Hematopoietic multipotent progenitor cell treated with erythropoietin and hydrocortisone succinate and interleukin-3 and kit ligand, for 4 days (in vitro differentiated cells): ENCODE data around the gene CXCL9.
"Not testable (repeated sequence)": the region's sequence is repeated elsewhere in the genome, so short reads cannot be mapped to it uniquely, and the experiment has no call there.

Source experiments
- DNase-seq: peaks from one replicate; pipeline ENCODE4 v3.0.0-alpha.2; 2015

Gene CXCL9

GRCh38 chr4:76011700-76012387, 4.5 kb upstream of the CXCL9 start:
- no peak for DNase-seq

- no peak for DNase-seq
These were observed 3.8 kb upstream of the CXCL9 start for GRCh38 chr4:76011018-76011670.

DNA sequence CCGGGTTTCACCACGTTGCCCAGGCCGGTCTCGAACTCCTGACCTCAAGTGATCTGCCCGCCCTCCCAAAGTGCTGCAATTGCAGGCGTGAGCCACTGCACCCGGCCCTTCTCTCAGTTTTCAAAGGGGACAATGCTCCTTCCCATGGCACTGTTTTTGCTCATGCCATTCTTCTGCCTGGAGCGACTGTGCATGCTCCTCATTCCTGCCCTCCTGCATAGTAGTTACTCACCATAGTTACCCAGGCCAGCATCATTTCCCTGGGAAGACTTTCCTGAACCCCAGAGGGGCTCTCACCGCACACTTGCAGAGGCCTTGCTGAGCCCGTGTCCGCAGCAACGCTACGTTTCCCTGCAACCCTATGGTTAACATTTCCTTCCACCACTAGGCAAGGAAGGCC, 3.3 kb upstream of the CXCL9 start:
- DNase-seq = no peak

DNA sequence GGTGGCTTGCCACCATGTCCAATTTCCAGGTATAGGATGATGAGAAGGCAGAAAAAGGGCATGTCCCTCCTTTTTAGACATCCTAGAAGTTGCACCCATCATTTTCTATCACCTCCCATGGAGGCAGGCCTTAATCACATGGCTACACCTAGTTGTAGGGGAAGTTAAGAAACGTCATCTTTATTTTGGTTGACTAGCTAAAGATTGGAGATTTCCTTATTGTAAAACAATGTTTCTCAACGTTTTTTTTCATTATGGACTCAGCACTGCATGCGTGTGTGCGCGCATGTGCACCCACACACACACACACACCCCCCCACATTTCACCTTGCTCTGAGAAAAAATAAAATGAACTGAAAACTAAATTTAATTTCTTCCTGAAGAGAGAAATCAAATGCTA, 2.0 kb upstream of the CXCL9 start:
- DNase-seq = no peak

DNA sequence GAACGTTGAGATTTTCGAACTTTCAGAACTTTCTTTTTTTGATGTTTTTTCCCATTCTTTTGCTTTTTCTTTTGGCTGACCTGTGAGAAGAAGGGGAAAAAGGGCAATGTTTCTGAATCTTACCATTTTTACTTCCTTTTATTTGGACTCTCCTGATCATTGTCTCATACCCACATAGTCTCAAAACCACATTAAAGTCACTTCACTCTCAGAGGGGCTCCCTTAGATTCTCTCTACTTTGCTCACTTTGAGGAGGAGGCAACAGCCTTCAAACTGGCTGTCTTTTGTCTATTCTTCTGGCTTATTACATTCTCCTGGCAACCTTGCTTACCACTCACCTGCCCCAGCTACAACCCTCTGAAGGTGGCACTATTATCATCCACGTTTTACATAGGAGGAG, 3.7 kb downstream of the CXCL9 start:
- DNase-seq = no peak

- peak; percentile 48 for DNase-seq
These were observed 4.3 kb downstream of the CXCL9 start for GRCh38 chr4:76003035-76003434.

GRCh38 chr4:76002176-76002575, 5.1 kb downstream of the CXCL9 start:
- peak; percentile 21 for DNase-seq

GRCh38 chr4:76001700-76002099, 5.6 kb downstream of the CXCL9 start:
- DNase-seq = no peak

- no peak for DNase-seq
These were observed 7.0 kb downstream of the CXCL9 start for GRCh38 chr4:76000279-76000678.

- not testable (repeated sequence) for DNase-seq
These were observed 8.7 kb downstream of the CXCL9 start for GRCh38 chr4:75998525-75999147.

GRCh38 chr4:75997946-75998345, 9.4 kb downstream of the CXCL9 start:
- no peak for DNase-seq

GRCh38 chr4:75997081-75997480, 10.2 kb downstream of the CXCL9 start:
- DNase-seq = no peak

DNA sequence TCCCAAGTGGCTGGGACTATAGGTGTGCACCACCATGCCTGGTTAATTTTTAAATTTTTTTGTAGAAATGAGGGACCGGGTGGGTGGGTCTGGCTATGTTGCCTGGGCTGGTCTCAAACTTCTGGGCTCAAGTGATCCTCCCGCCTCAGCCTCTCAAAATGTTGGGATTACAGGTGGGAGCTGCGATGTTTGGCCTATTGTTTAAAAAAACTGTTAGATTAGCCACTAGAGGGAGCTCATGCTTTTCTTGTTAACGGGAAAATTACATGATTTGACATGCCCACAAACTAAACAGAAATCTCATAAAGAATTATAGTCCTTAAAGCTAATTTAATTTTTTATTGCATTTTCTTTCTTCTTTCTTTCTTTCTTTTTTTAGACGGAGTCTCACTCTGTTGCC, 11.6 kb downstream of the CXCL9 start:
- DNase-seq = peak; percentile 84

GRCh38 chr4:75992462-75992861, 14.8 kb downstream of the CXCL9 start:
- no peak for DNase-seq

DNA sequence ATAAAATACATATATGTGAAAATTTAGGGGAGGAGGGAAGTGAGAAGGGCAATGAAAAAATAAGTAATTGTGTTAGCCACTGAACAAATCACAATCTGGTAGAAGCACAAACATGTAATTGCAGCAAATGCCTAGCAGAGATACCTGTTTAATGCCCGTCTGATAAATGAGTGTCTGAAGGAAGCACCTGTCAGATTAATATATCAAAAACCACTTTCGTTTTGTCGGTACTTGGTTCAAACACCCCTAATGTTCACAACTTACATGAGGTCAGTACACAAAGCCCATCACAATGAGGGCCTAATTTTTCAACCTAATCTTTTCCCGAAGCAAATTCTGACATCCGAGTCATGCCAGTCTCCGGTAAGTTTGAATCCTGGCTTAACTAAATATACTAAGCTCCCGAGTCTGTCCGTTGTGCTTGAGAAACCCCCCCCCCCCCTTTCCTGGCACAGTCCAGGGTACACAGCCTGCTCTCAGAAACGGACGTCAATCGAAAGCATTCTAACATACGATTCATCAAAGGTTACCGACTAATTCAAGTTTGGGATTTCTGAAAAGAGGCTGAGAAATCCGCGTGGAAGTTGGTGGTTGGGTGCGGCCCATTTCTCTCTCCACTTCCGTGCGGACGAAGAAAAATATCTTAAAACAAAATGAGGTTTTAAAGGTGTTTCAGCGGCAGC, 17.3 kb downstream of the CXCL9 start:
- peak; percentile 22 for DNase-seq

DNA sequence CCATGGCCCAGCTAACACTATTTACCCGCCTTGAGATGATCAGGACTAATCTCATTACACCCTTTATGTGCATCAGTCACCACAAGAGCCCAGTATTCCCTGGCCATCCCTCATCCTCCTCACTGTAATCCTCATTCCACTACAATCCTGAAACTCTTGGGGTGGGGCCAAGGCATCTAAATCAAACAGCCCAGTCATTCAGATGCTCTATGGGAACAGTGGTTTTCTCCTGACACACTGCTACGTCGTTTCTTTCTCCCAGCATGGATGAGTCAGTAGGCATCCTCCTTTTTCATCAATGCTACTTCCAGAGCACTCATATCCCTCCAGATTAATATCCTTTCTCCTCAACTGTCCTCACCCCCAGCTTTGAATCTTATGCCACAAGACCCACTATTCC, 22.2 kb downstream of the CXCL9 start:
- DNase-seq = no peak

GRCh38 chr4:75980576-75980975, 26.7 kb downstream of the CXCL9 start:
- DNase-seq = no peak

DNA sequence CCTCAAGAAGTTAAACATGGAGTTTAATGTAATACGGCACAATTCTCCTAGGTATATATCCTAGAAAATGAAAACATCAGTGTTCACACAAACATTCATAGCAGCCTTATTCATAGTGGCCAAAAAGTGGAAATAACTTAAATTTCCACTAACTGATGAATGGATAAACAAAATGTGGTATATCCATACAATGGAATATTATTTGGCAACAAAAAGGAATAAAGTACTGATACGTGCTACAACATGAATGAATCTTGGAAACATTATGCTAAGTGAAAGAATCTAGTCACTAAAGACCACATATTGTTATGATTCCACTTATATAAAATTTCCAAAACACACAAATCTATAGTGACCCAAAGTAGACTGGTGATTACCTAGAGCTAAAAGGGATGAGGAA, 31.1 kb downstream of the CXCL9 start:
- no peak for DNase-seq

DNA sequence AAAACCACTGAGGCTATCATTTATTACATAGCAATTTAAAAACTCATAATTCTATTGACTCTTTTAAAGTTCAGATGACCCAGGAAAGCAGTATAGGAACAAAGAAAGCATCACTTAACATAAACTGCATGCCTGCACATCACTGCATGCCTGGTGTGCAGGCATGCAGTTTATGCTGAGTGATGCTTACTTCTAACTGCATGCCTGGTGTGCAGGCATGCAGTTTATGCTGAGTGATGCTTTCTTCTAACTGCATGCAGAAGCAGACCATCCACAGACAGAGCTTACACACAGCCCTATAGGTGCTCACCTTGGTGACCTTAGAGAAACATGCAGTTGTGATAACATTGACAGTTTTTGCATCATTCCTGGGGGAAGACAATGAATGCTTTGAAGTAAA, 33.5 kb downstream of the CXCL9 start:
- no peak for DNase-seq

DNA sequence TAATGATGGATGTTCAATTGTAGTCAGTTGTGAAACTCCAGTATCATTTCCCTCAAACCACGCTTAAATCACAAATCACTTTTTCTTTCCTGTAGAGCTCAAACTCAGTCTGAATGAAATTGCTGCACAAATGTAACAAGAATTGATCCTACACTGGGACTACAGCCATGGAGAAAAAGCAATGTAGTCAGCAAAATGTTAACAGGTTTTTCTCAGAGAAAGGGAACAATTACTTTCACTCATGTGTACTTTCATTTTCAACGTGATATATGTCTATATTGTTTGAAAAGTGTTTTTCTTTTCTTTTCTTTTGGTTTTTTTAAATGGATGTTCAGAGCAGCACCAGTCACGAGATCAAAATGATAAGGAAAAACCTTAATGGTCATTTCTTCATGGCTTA, 39.2 kb downstream of the CXCL9 start:
- no peak for DNase-seq

DNA sequence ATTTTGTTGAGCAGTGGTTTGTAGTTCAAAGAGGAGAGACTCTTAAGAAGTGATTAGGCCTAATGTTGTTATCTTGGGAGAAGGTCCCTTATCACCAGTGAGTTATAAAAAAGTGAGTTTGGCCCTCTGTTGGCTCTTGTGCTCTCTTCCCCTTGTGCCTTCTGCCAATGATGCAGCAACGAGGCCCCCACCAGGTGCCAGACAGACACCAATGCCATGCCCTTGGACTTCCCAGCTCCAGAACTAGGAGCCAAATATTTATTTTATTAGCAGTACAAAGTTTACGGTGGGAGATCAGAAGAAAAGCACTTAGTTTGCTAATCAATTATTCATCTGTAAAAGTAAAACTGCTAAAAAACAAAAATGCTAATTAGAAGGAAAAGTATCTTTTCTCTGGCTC, 43.8 kb downstream of the CXCL9 start:
- no peak for DNase-seq

- DNase-seq = not testable (repeated sequence)
These were observed 45.2 kb downstream of the CXCL9 start for GRCh38 chr4:75962072-75962471.

DNA sequence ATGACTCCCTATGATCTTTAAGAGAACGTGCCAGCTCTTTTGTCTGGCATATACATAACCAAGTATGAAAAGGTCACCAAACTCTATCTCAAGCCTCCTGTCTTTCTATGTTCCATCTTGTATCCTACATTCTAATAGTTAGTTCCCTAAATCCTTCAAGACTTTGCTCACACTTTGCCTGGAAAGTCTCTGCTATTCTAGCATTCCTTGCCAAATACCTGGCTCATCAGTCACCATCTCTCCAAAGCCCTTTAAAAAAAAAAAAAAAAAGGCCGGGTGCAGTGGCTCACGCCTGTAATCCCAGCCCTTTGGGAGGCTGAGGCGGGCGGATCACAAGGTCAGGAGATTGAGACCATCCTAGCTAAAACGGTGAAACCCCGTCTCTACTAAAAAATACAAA, 48.8 kb downstream of the CXCL9 start:
- DNase-seq = not testable (repeated sequence)

DNA sequence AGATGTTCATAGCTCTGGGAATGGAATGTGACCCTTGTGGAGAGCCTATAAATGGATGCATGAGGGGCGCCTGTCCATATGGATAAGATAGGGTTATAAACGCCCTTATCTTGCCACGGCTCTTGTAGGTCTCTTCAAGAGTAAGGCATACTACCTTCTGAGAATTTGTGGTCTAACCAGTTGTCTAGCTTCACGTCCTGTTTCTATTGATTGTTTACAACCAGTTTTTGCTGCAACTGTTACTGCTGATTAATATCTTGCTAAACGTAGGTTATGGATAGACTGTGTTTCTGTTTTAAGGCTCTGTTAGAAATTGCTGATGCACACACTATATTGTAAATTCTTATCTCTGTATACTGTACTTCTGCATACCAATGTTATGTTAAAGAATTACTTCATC, 52.5 kb downstream of the CXCL9 start:
- not testable (repeated sequence) for DNase-seq
